ENCODE data around the gene NHS.

DNA sequence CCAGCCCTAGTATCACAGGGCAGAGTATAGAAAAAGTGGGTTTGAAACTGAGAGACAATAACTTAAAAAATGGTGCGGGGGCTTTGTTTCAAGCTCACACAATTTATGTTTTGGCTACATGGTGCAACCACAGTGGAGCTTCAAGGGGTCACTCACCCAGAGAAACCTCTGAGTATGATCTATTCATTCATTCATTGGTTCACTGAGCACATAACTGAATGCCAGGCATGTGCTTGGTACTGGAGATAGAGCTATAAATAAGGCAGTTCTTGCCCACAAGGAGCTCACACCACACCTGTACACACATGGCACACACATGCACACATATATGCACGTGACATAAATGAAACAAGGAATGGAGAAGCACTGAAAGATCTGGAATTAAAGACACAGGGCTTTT is 171.4 kb downstream of the NHS start:
- TF ChIP-seq, protein P1, sequence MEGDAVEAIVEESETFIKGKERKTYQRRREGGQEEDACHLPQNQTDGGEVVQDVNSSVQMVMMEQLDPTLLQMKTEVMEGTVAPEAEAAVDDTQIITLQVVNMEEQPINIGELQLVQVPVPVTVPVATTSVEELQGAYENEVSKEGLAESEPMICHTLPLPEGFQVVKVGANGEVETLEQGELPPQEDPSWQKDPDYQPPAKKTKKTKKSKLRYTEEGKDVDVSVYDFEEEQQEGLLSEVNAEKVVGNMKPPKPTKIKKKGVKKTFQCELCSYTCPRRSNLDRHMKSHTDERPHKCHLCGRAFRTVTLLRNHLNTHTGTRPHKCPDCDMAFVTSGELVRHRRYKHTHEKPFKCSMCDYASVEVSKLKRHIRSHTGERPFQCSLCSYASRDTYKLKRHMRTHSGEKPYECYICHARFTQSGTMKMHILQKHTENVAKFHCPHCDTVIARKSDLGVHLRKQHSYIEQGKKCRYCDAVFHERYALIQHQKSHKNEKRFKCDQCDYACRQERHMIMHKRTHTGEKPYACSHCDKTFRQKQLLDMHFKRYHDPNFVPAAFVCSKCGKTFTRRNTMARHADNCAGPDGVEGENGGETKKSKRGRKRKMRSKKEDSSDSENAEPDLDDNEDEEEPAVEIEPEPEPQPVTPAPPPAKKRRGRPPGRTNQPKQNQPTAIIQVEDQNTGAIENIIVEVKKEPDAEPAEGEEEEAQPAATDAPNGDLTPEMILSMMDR (IDR thresholded peaks at IDR 0.05 in 8 of 11, conservative IDR thresholded peaks at IDR 0.05 in 3 of 11) = no peak
- TF ChIP-seq POLR2AphosphoS5 (IDR thresholded peaks at IDR 0.05) = no peak
